Duodenal mucosa (tissue), 2 donors: ENCODE measurements around the gene CAMK1D.

Experiments
- H3K27ac ChIP-seq: one replicate; pipeline ENCODE4 v1.7.0; 2013; ENCODE audit warnings: low read depth, low read length
- H3K27me3 ChIP-seq, 2 donors: one replicate each; pipeline ENCODE4 v1.7.0; 2013; ENCODE audit warnings: low read length in 2 of 2, control low read depth in 1 of 2; ENCODE audit not compliant: insufficient read depth in 2 of 2, control insufficient read depth in 1 of 2
- H3K36me3 ChIP-seq, 2 donors: one replicate each; pipeline ENCODE4 v1.7.0; 2013; ENCODE audit warnings: low read length in 2 of 2, control low read depth in 1 of 2; ENCODE audit not compliant: insufficient read depth in 2 of 2, control insufficient read depth in 1 of 2
- H3K4me1 ChIP-seq, 2 donors: one replicate each; pipeline ENCODE4 v1.7.0; 2013; ENCODE audit warnings: low read length in 2 of 2, control low read depth in 1 of 2; ENCODE audit not compliant: insufficient read depth in 2 of 2, control insufficient read depth in 1 of 2
- H3K4me3 ChIP-seq, 2 donors: one replicate each; pipeline ENCODE4 v1.7.0; 2013; ENCODE audit warnings: low read length in 2 of 2, low read depth in 1 of 2
- H3K9ac ChIP-seq, 2 donors: one replicate each; pipeline ENCODE4 v1.7.0; 2013; ENCODE audit warnings: low read length in 2 of 2, low read depth in 1 of 2
- H3K9me3 ChIP-seq, 2 donors: one replicate each; pipeline ENCODE4 v1.7.0; 2013; ENCODE audit warnings: low read length in 2 of 2, control low read depth in 1 of 2; ENCODE audit not compliant: control insufficient read depth in 1 of 2

CAMK1D gene

GRCh38 chr10:12587451-12587888, 238.1 kb downstream of the CAMK1D start:
- H3K4me3 ChIP-seq = no peak overlapping the region
- no peak overlapping the region for H3K9ac ChIP-seq
- H3K27ac ChIP-seq = no peak overlapping the region
- H3K4me1 ChIP-seq = peaks cover 9 to 10% of the 10 kb centered on the region in 2 donors
- no peaks in the 10 kb centered on the region for H3K27me3 ChIP-seq
- H3K9me3 ChIP-seq = no peaks in the 10 kb centered on the region
- H3K36me3 ChIP-seq = no peaks in the 10 kb centered on the region

- no peak overlapping the region for H3K27ac ChIP-seq
- peaks cover 9 to 10% of the 10 kb centered on the region in 2 donors for H3K4me1 ChIP-seq
- H3K27me3 ChIP-seq = no peaks in the 10 kb centered on the region
- H3K9ac ChIP-seq = peak overlapping the region in 1 of 2 donors; percentile 8
- H3K9me3 ChIP-seq = no peaks in the 10 kb centered on the region
- no peaks in the 10 kb centered on the region for H3K36me3 ChIP-seq
- H3K4me3 ChIP-seq = peak overlapping the region; percentile 17 to 45
Observed at GRCh38 chr10:12588091-12588860, 238.9 kb downstream of the CAMK1D start.

GRCh38 chr10:12589291-12589690, 239.9 kb downstream of the CAMK1D start:
- Histone ChIP-seq H3K4me1 (peaks cover 9 to 10% of the 10 kb centered on the region in 2 donors), H3K36me3 (no peaks in the 10 kb centered on the region), H3K9ac (no peak overlapping the region), H3K4me3 (no peak overlapping the region), H3K27ac (no peak overlapping the region), H3K9me3 (no peaks in the 10 kb centered on the region), H3K27me3 (no peaks in the 10 kb centered on the region)

- no peaks in the 10 kb centered on the region for H3K36me3 ChIP-seq
- no peak overlapping the region for H3K4me3 ChIP-seq
- H3K4me1 ChIP-seq = peaks cover 9 to 13% of the 10 kb centered on the region in 2 donors
- H3K9me3 ChIP-seq = no peaks in the 10 kb centered on the region
- no peaks in the 10 kb centered on the region for H3K27me3 ChIP-seq
- no peak overlapping the region for H3K27ac ChIP-seq
- H3K9ac ChIP-seq = no peak overlapping the region
Observed at GRCh38 chr10:12589791-12590190, 240.4 kb downstream of the CAMK1D start.

GRCh38 chr10:12590675-12591659, 241.6 kb downstream of the CAMK1D start:
- Histone ChIP-seq H3K27me3 (no peaks in the 10 kb centered on the region), H3K9ac (no peak overlapping the region), H3K27ac (no peak overlapping the region)

GRCh38 chr10:12592967-12593366, 243.6 kb downstream of the CAMK1D start:
- Histone ChIP-seq H3K27me3 (no peaks in the 10 kb centered on the region), H3K27ac (no peak overlapping the region), H3K9ac (no peak overlapping the region), H3K36me3 (no peaks in the 10 kb centered on the region), H3K9me3 (no peaks in the 10 kb centered on the region), H3K4me1 (peaks cover 5 to 16% of the 10 kb centered on the region in 2 donors), H3K4me3 (no peak overlapping the region)

More at GRCh38 chr10:12590675-12591659, 241.6 kb downstream of the CAMK1D start:
- H3K36me3 ChIP-seq = no peaks in the 10 kb centered on the region
- H3K4me3 ChIP-seq = no peak overlapping the region
- peaks cover 9 to 16% of the 10 kb centered on the region in 2 donors for H3K4me1 ChIP-seq
- H3K9me3 ChIP-seq = no peaks in the 10 kb centered on the region

GRCh38 chr10:12594448-12594944, 245.1 kb downstream of the CAMK1D start:
- Histone ChIP-seq H3K27me3 (no peaks in the 10 kb centered on the region), H3K36me3 (no peaks in the 10 kb centered on the region), H3K27ac (no peak overlapping the region), H3K4me1 (peaks cover 0 to 6% of the 10 kb centered on the region in 2 donors), H3K9me3 (no peaks in the 10 kb centered on the region), H3K9ac (no peak overlapping the region), H3K4me3 (no peak overlapping the region)

- Histone ChIP-seq H3K4me1 (peaks cover 0 to 6% of the 10 kb centered on the region in 2 donors), H3K9ac (no peak overlapping the region), H3K9me3 (no peaks in the 10 kb centered on the region), H3K36me3 (no peaks in the 10 kb centered on the region), H3K27ac (no peak overlapping the region), H3K27me3 (no peaks in the 10 kb centered on the region), H3K4me3 (no peak overlapping the region)
Observed at GRCh38 chr10:12595936-12596576, 246.7 kb downstream of the CAMK1D start.

- no peaks in the 10 kb centered on the region for H3K36me3 ChIP-seq
- H3K27ac ChIP-seq = no peak overlapping the region
- H3K4me3 ChIP-seq = no peak overlapping the region
- H3K27me3 ChIP-seq = no peaks in the 10 kb centered on the region
- no peaks in the 10 kb centered on the region for H3K9me3 ChIP-seq
- peaks cover 0 to 6% of the 10 kb centered on the region in 2 donors for H3K4me1 ChIP-seq
- no peak overlapping the region for H3K9ac ChIP-seq
Observed at GRCh38 chr10:12597176-12597575, 247.8 kb downstream of the CAMK1D start.
